ENCODE results near the gene PRDM1.

- no peak for TF ChIP-seq POLR2A (IDR thresholded peaks at IDR 0.05)
- TF ChIP-seq CTCF (IDR thresholded peaks at IDR 0.05) = no peak
Observed at GRCh38 chr6:106158816-106159215, 72.7 kb downstream of the PRDM1 start.

Data from heart left ventricle (tissue), 13 donors.